Stimulated activated naive CD8-positive, alpha-beta T cell treated with anti-CD3 and anti-CD28 coated beads, Interleukin-15, Interleukin-2, amounts not matched to agents 100 ng/mL and 50 ng/mL, for 24 hours (primary cell): ENCODE results near the gene MAN2B2.

ENCODE experiments used
- H3K27ac Mint-ChIP-seq: one replicate; pipeline ENCODE4 v1.8.0; 2021; ENCODE audit warnings: mild to moderate bottlenecking, mixed read lengths
- H3K27me3 Mint-ChIP-seq: one replicate; pipeline ENCODE4 v1.8.0; 2021; ENCODE audit warnings: mixed read lengths
- H3K36me3 Mint-ChIP-seq: one replicate; pipeline ENCODE4 v1.8.0; 2021; ENCODE audit warnings: low read depth, mixed read lengths
- H3K4me1 Mint-ChIP-seq: one replicate; pipeline ENCODE4 v1.8.0; 2021; ENCODE audit warnings: low read depth, mixed read lengths
- H3K4me3 Mint-ChIP-seq: one replicate; pipeline ENCODE4 v1.8.0; 2021; ENCODE audit warnings: mild to moderate bottlenecking, mixed read lengths
- H3K9me3 Mint-ChIP-seq: one replicate; pipeline ENCODE4 v1.8.0; 2021; ENCODE audit warnings: mixed read lengths

The MAN2B2 gene

DNA sequence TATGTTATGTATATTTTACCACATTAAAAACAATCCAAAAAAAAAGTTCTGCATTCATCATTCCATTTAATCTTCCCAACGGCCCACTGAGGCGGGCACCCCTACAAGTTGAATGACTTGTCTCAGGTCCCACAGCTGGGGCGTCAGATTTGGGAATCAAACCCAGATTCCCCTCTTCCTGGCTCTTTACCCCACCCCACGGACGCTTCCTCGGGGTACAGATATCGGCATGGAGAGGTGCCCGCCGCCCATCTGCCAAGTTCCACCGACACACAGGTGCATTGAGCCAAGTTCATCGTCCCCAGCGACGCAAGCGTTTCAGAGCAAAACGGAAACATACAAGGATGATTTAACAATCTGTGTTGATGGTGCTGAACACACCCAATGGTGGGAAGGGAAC is 36.9 kb upstream of the MAN2B2 start:
- Mint-ChIP-seq H3K27me3 (peaks cover 11% of the 10 kb centered on the region), H3K27ac (no peak overlapping the region), H3K4me1 (no peaks in the 10 kb centered on the region), H3K4me3 (no peak overlapping the region), H3K36me3 (no peaks in the 10 kb centered on the region), H3K9me3 (peaks cover 7% of the 10 kb centered on the region)

DNA sequence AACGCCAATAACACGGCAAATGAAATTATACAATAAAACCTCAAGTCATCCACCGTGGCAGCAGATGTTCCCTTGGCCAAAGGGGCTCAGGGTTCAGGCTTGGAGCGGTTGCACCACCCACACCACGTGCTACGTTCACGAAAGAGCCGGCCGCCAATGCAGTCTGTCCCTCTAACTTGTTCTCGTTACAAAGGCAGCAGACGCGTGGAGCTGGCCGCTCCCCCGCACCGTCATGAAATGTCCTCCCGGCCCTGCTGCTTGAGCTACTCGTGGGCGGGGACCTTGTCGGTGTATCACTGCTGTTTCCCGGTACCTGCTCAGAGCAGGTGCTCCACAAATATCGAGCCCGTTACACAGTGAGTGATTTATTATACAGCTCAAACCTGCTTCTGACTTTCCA is 36.4 kb upstream of the MAN2B2 start:
- Mint-ChIP-seq H3K4me1 (no peaks in the 10 kb centered on the region), H3K27ac (no peak overlapping the region), H3K4me3 (no peak overlapping the region), H3K9me3 (peaks cover 7% of the 10 kb centered on the region), H3K36me3 (no peaks in the 10 kb centered on the region), H3K27me3 (peaks cover 11% of the 10 kb centered on the region)

DNA sequence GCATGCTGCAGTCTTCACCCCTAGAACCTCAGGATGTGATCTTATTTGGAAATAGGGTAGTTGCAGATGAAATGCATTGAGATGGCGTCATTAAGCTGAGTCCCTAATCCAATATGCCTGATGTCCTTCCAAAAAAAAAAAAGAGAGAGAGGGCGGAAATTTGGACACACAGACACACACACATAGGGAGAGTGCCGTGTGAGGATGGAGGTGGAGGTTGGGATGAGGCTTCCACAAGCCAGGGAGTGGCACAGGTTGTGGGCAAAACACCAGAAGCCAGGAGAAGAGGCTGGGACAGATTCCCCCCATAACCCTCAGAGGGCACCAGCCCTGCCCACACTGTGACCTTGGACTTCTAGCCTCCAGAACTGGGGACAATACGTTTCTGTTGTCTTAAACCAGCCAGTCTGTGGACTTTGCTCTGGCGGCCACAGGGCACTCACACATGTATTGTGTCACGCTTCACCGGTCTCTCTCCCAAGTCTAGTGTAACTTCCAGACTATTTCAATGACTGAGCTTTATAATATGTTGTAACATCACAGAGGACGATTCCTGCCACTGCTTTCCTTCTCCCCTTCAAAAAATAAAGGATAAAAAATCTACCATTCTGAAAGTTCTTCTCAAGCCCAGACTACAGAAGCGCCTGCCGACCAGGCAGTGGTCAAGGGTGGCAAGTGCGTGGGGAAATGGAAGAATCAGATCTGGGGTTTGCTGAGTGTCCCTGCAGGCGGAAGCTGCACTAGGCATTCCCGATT is 35.8 kb upstream of the MAN2B2 start:
- Mint-ChIP-seq H3K36me3 (no peaks in the 10 kb centered on the region), H3K4me1 (no peaks in the 10 kb centered on the region), H3K4me3 (no peak overlapping the region), H3K27me3 (peaks cover 11% of the 10 kb centered on the region), H3K27ac (no peak overlapping the region), H3K9me3 (peaks cover 7% of the 10 kb centered on the region)

DNA sequence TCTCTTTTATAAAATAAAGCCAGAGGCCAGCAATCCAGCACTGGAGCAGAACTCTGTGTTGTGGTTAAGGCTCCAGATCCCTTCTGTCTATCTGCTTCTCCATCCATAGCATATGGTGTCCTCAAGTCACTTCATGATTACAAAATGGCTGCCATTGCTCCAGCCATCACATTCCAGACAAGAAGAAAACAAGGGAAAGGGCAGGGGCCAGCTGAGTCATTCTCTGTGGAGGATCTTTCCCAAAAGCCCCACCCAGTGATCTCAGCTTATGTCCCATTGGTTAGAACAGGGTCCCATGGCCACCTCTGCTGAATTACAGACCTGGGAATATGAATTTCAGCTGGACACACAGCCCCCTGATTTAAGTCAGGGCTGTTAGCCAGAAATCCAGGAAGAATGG is 34.1 kb upstream of the MAN2B2 start:
- Mint-ChIP-seq H3K27me3 (peaks cover 15% of the 10 kb centered on the region), H3K36me3 (no peaks in the 10 kb centered on the region), H3K4me3 (no peak overlapping the region), H3K27ac (no peak overlapping the region), H3K9me3 (peaks cover 7% of the 10 kb centered on the region), H3K4me1 (no peaks in the 10 kb centered on the region)

DNA sequence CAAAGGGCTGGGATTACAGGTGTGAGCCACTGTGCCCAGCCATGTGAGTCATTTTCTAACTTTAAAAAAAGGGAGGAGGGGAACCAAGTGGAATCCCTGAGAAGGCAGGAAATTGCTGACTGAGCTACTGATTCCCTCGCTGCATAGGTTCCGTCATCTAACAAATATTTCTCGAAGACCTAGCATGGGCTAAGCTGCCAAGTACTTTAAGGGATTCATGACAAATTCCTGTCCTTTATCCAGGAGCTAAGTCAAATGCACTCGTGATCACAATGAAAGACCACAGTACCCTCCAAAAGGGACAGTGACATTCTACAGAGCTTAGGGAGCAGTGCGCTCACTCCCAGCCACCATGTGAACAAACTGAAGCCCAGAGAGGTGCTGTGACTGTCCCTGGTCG is 33.2 kb upstream of the MAN2B2 start:
- H3K9me3 Mint-ChIP-seq = peaks cover 7% of the 10 kb centered on the region
- no peak overlapping the region for H3K4me3 Mint-ChIP-seq
- no peak overlapping the region for H3K27ac Mint-ChIP-seq
- H3K27me3 Mint-ChIP-seq = peaks cover 21% of the 10 kb centered on the region
- no peaks in the 10 kb centered on the region for H3K36me3 Mint-ChIP-seq
- no peaks in the 10 kb centered on the region for H3K4me1 Mint-ChIP-seq

DNA sequence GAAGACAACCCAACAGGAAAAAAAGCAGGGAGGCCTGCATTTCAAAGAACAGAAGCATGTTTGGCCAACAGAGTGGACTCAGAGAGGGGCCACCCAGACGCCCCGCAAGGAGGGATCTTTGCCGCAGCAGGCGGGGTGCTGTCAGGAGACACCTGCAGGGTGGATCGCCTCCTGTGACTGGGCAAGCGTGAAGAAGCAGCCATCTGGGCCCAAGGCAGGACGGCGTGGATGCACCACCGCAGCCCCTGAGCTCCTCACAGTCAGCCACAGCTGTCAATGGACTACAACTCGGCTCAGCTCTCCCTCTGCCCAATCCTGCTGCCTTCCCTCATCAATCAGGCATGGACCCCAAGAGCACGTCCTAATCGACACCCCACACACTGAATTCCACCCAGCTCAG is 32.0 kb upstream of the MAN2B2 start:
- peaks cover 29% of the 10 kb centered on the region for H3K27me3 Mint-ChIP-seq

DNA sequence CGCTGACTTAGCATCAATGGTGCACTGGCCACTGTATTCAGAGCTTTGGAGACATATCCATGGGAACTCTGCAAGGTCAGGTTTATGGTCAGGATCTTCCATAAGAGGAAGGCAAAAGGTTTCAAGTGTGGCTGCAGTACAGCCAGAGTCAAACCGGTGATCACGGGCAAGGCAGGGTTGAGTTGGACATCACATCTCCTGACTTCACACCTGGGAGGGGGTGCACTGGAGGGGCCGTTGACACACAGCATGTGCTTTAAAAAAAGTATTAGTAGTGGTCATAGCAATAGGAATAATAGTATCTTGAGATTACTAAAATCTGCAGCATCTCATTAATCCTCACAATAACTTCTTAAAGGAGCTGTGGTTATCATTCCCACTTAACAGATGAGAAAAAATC is 28.9 kb upstream of the MAN2B2 start:
- no peak overlapping the region for H3K4me3 Mint-ChIP-seq
- H3K9me3 Mint-ChIP-seq = no peaks in the 10 kb centered on the region
- H3K4me1 Mint-ChIP-seq = no peaks in the 10 kb centered on the region
- H3K27ac Mint-ChIP-seq = no peak overlapping the region
- no peaks in the 10 kb centered on the region for H3K36me3 Mint-ChIP-seq
- peaks cover 34% of the 10 kb centered on the region for H3K27me3 Mint-ChIP-seq

More for the DNA sequence above, 32.0 kb upstream of the MAN2B2 start:
- Mint-ChIP-seq H3K27ac (no peak overlapping the region), H3K4me1 (no peaks in the 10 kb centered on the region), H3K9me3 (peaks cover 7% of the 10 kb centered on the region), H3K36me3 (no peaks in the 10 kb centered on the region), H3K4me3 (no peak overlapping the region)

DNA sequence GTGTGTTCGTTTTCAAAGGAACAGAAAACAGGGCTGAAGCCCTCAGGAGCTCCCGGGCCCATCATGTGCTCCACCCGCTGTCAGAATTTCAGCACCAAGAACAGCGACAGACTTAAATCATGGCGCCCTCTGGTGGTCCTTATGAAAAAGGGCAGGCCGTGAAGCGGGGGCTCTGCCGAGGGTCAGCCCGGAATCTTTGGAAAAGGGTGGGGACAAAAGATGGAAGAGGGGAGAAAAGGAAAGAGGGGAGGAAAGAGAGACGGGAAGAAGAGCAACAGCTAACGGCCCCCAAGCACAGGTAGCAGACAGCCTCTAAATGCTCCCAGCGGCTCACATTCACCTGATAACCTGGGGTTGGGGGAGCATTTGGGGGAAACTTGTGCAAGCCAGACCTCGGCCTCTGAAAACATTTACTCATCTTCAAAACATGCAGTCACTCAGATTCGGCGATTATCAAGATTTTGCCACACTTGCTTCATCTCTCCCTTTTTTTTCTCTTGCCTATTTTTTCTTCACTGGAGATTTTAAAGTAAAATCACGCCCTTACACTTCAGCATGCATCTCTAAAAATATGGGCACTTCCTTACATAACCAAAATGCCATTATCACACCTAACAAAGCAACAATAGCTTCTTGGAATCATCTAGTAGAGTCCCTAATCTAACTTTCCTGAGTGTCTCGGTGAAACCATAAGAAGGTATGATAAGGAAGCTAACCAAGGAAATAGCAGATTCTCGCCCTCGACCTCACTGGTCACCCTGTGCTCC is 28.1 kb upstream of the MAN2B2 start:
- Mint-ChIP-seq H3K27ac (no peak overlapping the region), H3K4me3 (no peak overlapping the region), H3K9me3 (peaks cover 4% of the 10 kb centered on the region), H3K27me3 (peaks cover 36% of the 10 kb centered on the region), H3K36me3 (no peaks in the 10 kb centered on the region), H3K4me1 (no peaks in the 10 kb centered on the region)

DNA sequence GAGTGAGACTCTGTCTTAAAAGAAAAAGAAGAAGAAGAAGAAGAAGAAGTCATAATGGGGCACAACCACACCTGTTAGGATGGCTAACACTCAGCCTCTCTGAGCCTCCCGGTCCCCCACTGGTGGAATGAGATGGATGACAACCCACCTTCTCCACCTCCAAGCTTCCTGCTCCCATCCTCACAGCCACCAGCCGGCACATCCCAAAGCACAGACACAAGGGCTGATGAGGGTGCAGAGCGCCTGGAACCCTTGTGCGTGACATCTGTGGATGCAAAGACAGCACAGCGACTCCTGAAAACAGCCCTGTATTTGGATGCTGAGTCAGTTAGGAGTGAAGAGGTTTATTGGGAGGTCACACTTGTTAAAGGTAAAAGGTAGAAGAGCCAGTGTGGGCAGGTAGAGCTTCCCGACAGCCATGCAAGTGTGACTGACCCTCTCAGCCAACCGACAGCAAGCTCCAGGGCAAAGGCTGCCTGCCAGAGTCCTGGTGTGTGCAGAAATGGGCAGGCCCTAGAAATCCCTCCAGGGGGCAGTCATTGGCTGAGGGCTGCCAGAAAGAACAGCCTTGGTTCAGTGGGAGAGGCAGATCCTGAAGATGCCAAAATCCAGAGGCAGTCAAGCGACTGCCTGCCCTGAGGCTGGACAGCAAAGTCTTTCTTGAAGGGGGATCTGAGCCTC is 26.6 kb upstream of the MAN2B2 start:
- Mint-ChIP-seq H3K4me1 (no peaks in the 10 kb centered on the region), H3K36me3 (no peaks in the 10 kb centered on the region), H3K27me3 (peaks cover 42% of the 10 kb centered on the region), H3K4me3 (no peak overlapping the region), H3K9me3 (peaks cover 9% of the 10 kb centered on the region), H3K27ac (no peak overlapping the region)

DNA sequence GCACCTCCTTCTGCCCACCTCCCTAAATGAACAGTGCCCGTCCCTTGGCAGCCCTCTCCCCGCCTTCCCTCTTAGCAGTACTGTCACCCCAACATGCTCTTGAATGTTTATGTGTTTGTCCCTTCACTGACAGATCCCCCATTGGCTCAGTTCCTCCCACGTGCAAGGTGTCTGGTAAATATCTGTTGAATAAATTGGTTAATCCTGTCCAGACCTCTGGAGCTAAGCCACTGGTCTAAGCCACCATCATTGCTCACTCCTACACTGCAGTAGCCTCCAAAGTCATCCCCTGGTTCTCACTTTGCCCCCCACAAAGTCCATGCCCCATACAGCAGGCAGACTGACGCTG is 26.1 kb upstream of the MAN2B2 start:
- Mint-ChIP-seq H3K4me1 (no peaks in the 10 kb centered on the region), H3K27me3 (peaks cover 45% of the 10 kb centered on the region), H3K27ac (no peak overlapping the region), H3K9me3 (peaks cover 9% of the 10 kb centered on the region), H3K4me3 (no peak overlapping the region), H3K36me3 (no peaks in the 10 kb centered on the region)

DNA sequence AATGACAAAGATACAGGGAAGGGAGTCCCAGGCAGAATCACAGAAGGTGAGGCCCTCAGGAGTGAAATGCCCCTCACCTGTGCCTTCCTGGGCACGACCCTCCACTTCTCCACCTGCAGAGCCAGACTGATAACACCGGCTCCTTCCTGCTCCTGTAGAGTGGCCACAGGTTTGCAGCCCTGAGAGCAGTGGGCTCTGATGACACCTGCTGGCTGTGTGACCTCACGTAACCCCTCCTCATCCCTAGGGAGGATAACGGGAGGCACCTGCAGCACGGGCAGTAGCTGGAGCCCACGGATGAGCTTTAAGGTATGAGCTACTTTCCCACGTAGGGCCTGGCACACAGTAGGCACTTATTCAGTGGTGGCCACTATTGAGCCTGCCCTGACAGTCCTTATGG is 25.5 kb upstream of the MAN2B2 start:
- no peak overlapping the region for H3K27ac Mint-ChIP-seq

DNA sequence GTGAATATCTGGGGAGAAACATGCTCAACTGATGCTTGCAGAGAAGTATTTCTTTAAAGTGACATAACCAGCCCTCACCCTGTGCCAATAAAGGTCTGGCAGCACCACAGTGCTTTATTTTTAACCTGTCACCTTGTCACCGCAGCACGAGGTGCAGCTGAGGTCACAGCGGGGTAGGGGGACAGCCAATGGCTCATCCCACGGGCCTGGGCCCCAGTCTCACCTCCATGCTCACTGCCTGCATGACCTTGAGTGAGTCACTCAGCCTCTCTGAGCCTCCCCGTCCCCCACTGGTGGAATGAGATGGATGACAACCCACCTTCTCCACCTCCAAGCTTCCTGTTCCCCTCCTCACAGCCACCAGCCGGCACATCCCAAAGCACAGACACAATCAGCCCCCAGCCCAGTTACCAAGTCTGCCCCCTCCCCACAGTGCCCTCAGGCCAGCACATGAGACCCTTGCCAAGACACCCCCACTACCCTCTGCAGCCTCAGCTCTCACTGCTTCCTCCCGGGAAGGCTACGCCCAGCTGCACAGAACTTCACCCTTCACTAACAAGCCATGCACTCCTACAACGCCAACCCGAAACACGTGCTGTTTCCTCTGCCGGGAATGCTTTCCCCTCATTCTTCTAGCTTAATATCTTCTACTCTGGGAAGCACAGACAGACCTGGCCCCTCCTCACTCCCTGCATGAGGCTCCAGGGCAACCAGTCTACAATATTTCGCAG is 24.9 kb upstream of the MAN2B2 start:
- Mint-ChIP-seq H3K27me3 (peaks cover 49% of the 10 kb centered on the region), H3K4me1 (no peaks in the 10 kb centered on the region), H3K27ac (no peak overlapping the region), H3K9me3 (peaks cover 9% of the 10 kb centered on the region), H3K4me3 (no peak overlapping the region), H3K36me3 (no peaks in the 10 kb centered on the region)

More for the DNA sequence above, 25.5 kb upstream of the MAN2B2 start:
- H3K36me3 Mint-ChIP-seq = no peaks in the 10 kb centered on the region
- peaks cover 49% of the 10 kb centered on the region for H3K27me3 Mint-ChIP-seq
- peaks cover 9% of the 10 kb centered on the region for H3K9me3 Mint-ChIP-seq
- H3K4me3 Mint-ChIP-seq = no peak overlapping the region
- H3K4me1 Mint-ChIP-seq = no peaks in the 10 kb centered on the region

DNA sequence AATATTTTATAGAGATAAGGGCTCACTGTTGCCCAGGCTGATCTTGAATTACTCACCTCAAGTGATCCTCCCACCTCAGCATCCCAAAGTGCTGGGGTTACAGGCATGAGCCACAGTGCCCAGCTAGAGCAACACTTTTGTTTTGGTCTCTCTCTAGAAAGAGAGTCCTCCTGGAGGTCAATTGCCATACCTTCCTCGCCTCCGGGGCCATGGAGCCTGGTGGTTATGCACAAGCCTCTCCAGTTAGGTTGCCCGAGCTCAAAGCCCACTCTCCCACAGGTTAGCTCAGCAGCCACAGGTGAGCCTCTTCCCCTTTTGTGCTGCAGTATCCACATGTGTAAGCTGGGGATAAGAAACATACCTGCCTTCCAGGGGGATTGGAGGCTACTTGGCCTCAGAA is 24.2 kb upstream of the MAN2B2 start:
- H3K4me3 Mint-ChIP-seq = no peak overlapping the region
- H3K36me3 Mint-ChIP-seq = no peaks in the 10 kb centered on the region
- H3K9me3 Mint-ChIP-seq = peaks cover 9% of the 10 kb centered on the region
- no peaks in the 10 kb centered on the region for H3K4me1 Mint-ChIP-seq
- no peak overlapping the region for H3K27ac Mint-ChIP-seq
- H3K27me3 Mint-ChIP-seq = peaks cover 47% of the 10 kb centered on the region

DNA sequence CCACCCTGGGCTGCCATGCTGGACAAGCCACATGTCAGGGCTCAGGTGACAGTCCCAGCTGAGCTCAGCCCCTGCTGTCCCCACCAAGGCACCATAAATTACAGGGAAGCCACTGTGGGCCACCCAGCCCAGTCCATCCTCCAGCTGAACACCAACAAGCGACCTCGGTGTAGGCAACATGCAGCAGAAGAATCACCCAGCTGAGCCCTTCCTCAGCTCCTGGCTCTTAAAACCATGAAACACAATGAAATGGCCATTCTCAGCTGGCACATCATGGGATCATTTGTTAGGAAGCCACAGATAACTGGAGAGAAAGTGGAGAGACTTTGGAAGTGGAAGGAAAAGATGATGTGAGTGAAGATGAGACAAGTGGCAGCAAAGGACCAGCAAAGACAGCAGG is 23.3 kb upstream of the MAN2B2 start:
- Mint-ChIP-seq H3K27ac (no peak overlapping the region), H3K9me3 (peaks cover 9% of the 10 kb centered on the region), H3K36me3 (no peaks in the 10 kb centered on the region), H3K4me3 (no peak overlapping the region), H3K4me1 (no peaks in the 10 kb centered on the region), H3K27me3 (peaks cover 50% of the 10 kb centered on the region)

DNA sequence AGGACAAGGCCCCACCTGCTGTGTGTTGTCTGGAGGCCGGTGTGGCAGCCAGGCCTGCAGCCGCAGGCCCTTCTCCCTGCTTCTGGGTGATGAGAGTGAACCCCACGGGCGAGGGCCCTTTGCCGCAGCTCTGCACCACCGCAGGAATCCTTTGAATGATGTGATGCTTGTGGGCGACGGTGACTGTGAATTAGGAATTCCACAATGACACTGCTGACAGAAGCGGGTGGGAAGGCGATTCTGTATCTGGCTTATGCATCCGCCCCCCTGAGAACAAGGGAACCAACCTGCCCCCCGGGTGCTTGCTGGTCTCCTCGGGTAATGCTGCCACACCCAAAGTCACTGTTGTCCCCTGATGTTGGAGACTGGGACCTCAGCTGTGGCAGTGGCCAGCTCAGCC is 19.5 kb upstream of the MAN2B2 start:
- Mint-ChIP-seq H3K27me3 (peaks cover 54% of the 10 kb centered on the region), H3K36me3 (no peaks in the 10 kb centered on the region), H3K9me3 (peaks cover 9% of the 10 kb centered on the region), H3K4me3 (no peak overlapping the region), H3K4me1 (no peaks in the 10 kb centered on the region), H3K27ac (no peak overlapping the region)
